OCI-LY7 (cell line): ENCODE results near the gene LTO1.

Source experiments
- EZH2phosphoT487 ChIP-seq: fragments of 200-600 bp; sonication (generic); IDR thresholded peaks from 2 replicates; pipeline ENCODE4 v1.6.1; 2018; ENCODE audit warnings: low read depth, borderline replicate concordance, mild to moderate bottlenecking, mixed run types, antibody characterized with exemption, low read length, moderate library complexity, mixed read lengths
- TF ChIP-seq, protein P1 (sequence below): fragments of 200-600 bp; sonication (generic); conservative IDR thresholded peaks from 2 replicates; pipeline ENCODE4 v1.5.1; 2014; ENCODE audit warnings: mild to moderate bottlenecking, antibody characterized with exemption, low read length, moderate library complexity, mixed read lengths

GRCh38 chr11:69617220-69617619 lies 57.9 kb downstream of the LTO1 start:
- TF ChIP-seq, protein P1, sequence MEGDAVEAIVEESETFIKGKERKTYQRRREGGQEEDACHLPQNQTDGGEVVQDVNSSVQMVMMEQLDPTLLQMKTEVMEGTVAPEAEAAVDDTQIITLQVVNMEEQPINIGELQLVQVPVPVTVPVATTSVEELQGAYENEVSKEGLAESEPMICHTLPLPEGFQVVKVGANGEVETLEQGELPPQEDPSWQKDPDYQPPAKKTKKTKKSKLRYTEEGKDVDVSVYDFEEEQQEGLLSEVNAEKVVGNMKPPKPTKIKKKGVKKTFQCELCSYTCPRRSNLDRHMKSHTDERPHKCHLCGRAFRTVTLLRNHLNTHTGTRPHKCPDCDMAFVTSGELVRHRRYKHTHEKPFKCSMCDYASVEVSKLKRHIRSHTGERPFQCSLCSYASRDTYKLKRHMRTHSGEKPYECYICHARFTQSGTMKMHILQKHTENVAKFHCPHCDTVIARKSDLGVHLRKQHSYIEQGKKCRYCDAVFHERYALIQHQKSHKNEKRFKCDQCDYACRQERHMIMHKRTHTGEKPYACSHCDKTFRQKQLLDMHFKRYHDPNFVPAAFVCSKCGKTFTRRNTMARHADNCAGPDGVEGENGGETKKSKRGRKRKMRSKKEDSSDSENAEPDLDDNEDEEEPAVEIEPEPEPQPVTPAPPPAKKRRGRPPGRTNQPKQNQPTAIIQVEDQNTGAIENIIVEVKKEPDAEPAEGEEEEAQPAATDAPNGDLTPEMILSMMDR, result no peak
- TF ChIP-seq EZH2phosphoT487, result no peak
